Adrenal gland (tissue), 5 donors: Measurements from ENCODE around the gene TBXAS1.

Experiments used
- POLR2A ChIP-seq, 2 donors: fragments of 450-650 bp; IDR thresholded peaks; one replicate each; pipeline ENCODE4 v1.6.1; 2017; ENCODE audit warnings: antibody characterized with exemption in 2 of 2, mild to moderate bottlenecking in 2 of 2, moderate library complexity in 1 of 2
- TF ChIP-seq, protein P1 (sequence below), 6 experiments: fragments of 450-650 bp in 4 of 6; fragments of 200-600 bp in 2 of 6; sonication (generic) in 1 of 6; IDR thresholded peaks; 1 replicate in 5 of 6; 2 replicates in 1 of 6; pipeline versions ENCODE4 v1.5.1 to v1.8.0; 2016 to 2021; ENCODE audit warnings: antibody characterized with exemption in 6 of 6, mild to moderate bottlenecking in 2 of 6, moderate library complexity in 1 of 6
- donor health status: DM: no; HTN: no; CAD: no.

DNA sequence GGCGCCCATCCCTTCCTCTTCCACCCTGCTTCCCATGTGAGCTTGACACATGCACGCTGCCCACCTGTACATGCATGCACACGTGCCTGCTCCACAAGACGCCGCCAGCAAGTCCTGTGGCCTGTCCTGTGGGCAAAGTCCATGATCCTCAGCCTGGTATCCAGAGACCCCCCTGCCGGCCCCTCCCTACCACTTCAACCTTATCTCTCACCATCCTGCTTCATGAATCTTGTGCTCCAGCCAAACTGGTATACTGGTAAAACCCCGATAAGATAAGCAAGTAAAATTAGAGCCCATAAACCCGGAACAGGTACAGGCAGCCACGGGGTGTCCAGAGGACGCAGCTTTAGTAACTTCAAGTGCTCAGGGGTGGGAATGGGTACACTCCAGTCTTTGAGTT lies 11.8 kb upstream of the TBXAS1 start:
- TF ChIP-seq, protein P1, sequence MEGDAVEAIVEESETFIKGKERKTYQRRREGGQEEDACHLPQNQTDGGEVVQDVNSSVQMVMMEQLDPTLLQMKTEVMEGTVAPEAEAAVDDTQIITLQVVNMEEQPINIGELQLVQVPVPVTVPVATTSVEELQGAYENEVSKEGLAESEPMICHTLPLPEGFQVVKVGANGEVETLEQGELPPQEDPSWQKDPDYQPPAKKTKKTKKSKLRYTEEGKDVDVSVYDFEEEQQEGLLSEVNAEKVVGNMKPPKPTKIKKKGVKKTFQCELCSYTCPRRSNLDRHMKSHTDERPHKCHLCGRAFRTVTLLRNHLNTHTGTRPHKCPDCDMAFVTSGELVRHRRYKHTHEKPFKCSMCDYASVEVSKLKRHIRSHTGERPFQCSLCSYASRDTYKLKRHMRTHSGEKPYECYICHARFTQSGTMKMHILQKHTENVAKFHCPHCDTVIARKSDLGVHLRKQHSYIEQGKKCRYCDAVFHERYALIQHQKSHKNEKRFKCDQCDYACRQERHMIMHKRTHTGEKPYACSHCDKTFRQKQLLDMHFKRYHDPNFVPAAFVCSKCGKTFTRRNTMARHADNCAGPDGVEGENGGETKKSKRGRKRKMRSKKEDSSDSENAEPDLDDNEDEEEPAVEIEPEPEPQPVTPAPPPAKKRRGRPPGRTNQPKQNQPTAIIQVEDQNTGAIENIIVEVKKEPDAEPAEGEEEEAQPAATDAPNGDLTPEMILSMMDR (IDR thresholded peaks at IDR 0.05), result no peak
- no peak for TF ChIP-seq POLR2A (IDR thresholded peaks at IDR 0.05)
